Fibroblast of lung (primary cell): ENCODE measurements around the gene ATP5F1D.

Experiments used
- EZH2 ChIP-seq: IDR thresholded peaks from 2 replicates; pipeline ENCODE4 v1.5.1; 2012; ENCODE audit warnings: low read length, control low read depth, mild to moderate bottlenecking; ENCODE audit errors: missing control alignments
- TF ChIP-seq, protein P1 (sequence below), 2 donors: IDR thresholded peaks in 1 of 2; conservative IDR thresholded peaks in 1 of 2; 1 replicate in 1 of 2; 2 replicates in 1 of 2; pipeline ENCODE4 v1.5.1; 2011 to 2012; ENCODE audit warnings: low read length in 2 of 2, control low read depth in 1 of 2, inconsistent platforms in 1 of 2, low read depth in 1 of 2, mild to moderate bottlenecking in 1 of 2

DNA sequence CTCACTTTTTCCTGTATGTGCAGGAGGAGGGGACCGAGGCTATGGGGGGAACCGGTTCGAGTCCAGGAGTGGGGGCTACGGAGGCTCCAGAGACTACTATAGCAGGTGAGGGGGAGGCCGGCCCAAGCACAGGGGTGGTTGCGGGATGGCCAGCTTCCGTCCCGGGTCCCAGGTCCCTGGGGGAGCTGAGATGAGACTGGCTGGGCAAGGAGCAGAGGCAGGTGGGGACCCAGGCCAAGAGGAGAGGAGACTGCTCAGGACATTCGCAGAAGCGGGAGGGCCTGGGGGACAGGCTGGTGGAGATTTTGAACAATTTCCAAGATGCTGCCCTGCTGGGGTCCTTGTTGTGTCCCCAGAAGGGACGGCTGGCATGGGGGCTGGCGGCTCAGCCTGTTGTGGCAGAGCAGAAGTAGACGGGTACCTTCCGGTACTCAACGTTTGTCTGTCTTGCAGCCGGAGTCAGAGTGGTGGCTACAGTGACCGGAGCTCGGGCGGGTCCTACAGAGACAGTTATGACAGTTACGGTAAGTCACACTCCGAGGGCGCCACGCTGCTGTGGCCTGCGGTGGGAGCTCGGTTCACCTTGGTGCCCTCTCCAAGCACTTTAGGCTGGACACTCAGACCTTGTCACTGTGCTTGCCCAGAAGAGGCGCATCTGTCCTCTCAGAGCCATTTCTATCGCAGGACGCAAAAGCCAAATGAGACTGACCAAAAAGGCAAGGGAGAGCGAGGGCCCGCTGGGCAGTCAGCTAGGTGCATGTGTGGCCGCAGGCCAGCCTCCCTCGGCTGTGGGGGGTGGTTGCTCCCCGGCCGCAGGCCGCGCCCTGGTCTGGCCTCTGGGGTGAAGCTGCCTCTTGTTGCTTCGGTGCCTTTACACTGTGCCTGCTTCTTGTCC lies 30.2 kb downstream of the ATP5F1D start:
- no peak for TF ChIP-seq EZH2
- TF ChIP-seq, protein P1, sequence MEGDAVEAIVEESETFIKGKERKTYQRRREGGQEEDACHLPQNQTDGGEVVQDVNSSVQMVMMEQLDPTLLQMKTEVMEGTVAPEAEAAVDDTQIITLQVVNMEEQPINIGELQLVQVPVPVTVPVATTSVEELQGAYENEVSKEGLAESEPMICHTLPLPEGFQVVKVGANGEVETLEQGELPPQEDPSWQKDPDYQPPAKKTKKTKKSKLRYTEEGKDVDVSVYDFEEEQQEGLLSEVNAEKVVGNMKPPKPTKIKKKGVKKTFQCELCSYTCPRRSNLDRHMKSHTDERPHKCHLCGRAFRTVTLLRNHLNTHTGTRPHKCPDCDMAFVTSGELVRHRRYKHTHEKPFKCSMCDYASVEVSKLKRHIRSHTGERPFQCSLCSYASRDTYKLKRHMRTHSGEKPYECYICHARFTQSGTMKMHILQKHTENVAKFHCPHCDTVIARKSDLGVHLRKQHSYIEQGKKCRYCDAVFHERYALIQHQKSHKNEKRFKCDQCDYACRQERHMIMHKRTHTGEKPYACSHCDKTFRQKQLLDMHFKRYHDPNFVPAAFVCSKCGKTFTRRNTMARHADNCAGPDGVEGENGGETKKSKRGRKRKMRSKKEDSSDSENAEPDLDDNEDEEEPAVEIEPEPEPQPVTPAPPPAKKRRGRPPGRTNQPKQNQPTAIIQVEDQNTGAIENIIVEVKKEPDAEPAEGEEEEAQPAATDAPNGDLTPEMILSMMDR (conservative IDR thresholded peaks at IDR 0.05 in 1 of 2, IDR thresholded peaks at IDR 0.05 in 1 of 2; ENCODE audit: low read depth in 1 of 2, low read length in 2 of 2): no peak
